Caco-2 (cell line): ENCODE measurements around the gene TSPAN18. TPM values are rescaled to one million over a fixed set of nuclear protein-coding genes. Genes with fewer than 3 reads are reported as not detected.

Experiments used
- BruUV-seq: library from RNA; stranded (reverse); fragments of 400-500 nt; replicated peaks from 2 replicates; lab custom pipeline; 2021; lab: Mats Ljungman, UMichigan
- CTCF ChIA-PET: fragments of 300-600 bp; sonication (Branson Sonifier 250); formaldehyde crosslinking; loops from one replicate; lab custom pipeline; 2022; ENCODE audit warnings: antibody characterized with exemption; lab: Charles Lee
- POLR2A ChIA-PET: fragments of 300-600 bp; sonication (Branson Sonifier 250); formaldehyde crosslinking; loops from one replicate; lab custom pipeline; 2022; ENCODE audit warnings: antibody characterized with exemption; lab: Charles Lee
- DNase-seq, 2 experiments: peaks; one replicate each; pipeline versions ENCODE4 v3.0.0 to v3.0.0-alpha.2; 2020 to 2022
- H3K27me3 ChIP-seq: replicated peaks from 2 replicates; pipeline ENCODE4 v1.6.0; 2011; ENCODE audit warnings: low read length; ENCODE audit not compliant: control insufficient read depth, insufficient read depth
- H3K36me3 ChIP-seq: 2 replicates; pipeline ENCODE4 v1.5.1; 2011; ENCODE audit warnings: low read length; ENCODE audit not compliant: control insufficient read depth, insufficient read depth
- H3K4me1 ChIP-seq: fragments of 250-450 bp; sonication (Bioruptor Pico); 2 replicates; pipeline ENCODE4 v1.5.1; 2020; ENCODE audit warnings: mild to moderate bottlenecking
- H3K4me3 ChIP-seq: 2 replicates; pipeline ENCODE4 v1.5.1; 2011; ENCODE audit warnings: low read depth, mild to moderate bottlenecking, control low read depth, low read length
- H3K9me3 ChIP-seq: fragments of 250-450 bp; sonication (Bioruptor Pico); 2 replicates; pipeline ENCODE4 v1.5.1; 2020; ENCODE audit warnings: mild to moderate bottlenecking, moderate library complexity
- H3K27ac Mint-ChIP-seq: one replicate; pipeline ENCODE4 v1.8.0; 2022; ENCODE audit warnings: mixed read lengths; ENCODE audit not compliant: unreplicated experiment
- H3K27me3 Mint-ChIP-seq: one replicate; pipeline ENCODE4 v1.8.0; 2022; ENCODE audit warnings: mixed read lengths; ENCODE audit not compliant: insufficient read depth, unreplicated experiment
- H3K36me3 Mint-ChIP-seq: one replicate; pipeline ENCODE4 v1.8.0; 2022; ENCODE audit warnings: mild to moderate bottlenecking, mixed read lengths; ENCODE audit not compliant: insufficient read depth, unreplicated experiment
- H3K4me1 Mint-ChIP-seq: one replicate; pipeline ENCODE4 v1.8.0; 2022; ENCODE audit warnings: low read depth, mixed read lengths; ENCODE audit not compliant: unreplicated experiment
- H3K4me3 Mint-ChIP-seq: one replicate; pipeline ENCODE4 v1.8.0; 2022; ENCODE audit warnings: mild to moderate bottlenecking, moderate library complexity, mixed read lengths; ENCODE audit not compliant: unreplicated experiment
- H3K9me3 Mint-ChIP-seq: one replicate; pipeline ENCODE4 v1.8.0; 2022; ENCODE audit warnings: mixed read lengths; ENCODE audit not compliant: unreplicated experiment
- intact Hi-C: fragments of 100-400 bp; cut with micrococcal nuclease; formaldehyde crosslinking; loops from one replicate; pipeline ENCODE4 v1.10.0; 2022; ENCODE audit not compliant: unreplicated experiment
- total RNA-seq: library from RNA; stranded (reverse); gene quantifications from 2 replicates; pipeline ENCODE4 v1.2.3, GENCODE V29; 2022
- TF ChIP-seq, protein P1 (sequence below), 2 experiments: fragments of 200-600 bp in 1 of 2; IDR thresholded peaks; 1 replicate in 1 of 2; 2 replicates in 1 of 2; pipeline versions ENCODE4 v1.5.1 to v1.8.0; 2011 to 2022; ENCODE audit warnings: antibody characterized with exemption in 1 of 2, control low read depth in 1 of 2, inconsistent platforms in 1 of 2, low read depth in 1 of 2, low read length in 1 of 2, mild to moderate bottlenecking in 1 of 2, moderate library complexity in 1 of 2; ENCODE audit not compliant: insufficient read depth in 1 of 2, severe bottlenecking in 1 of 2, unreplicated experiment in 1 of 2

TSPAN18 gene
- total RNA-seq, 1 experiment from 2014 or later: 7.4 TPM

DNA sequence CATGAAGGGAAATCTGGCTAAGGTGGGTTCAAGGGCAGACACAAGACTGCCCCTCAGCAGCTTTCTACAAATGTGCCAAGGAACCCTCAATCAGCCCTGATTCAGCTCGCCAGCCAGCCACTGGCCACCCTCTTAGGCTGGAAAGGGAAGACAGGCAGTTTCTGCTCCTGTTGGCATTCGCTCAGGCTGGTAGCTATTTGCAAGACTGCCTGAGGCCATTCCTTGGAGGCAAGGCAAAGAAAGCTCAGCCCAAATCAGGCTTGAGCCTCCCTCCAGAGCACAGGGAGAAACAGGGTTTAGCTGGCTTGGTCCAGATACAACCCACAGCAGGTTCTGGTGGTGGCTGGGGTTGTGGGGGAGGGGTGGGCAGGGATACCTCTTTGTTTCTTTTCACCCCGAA, 204.7 kb downstream of the TSPAN18 start:
- no peaks in the 10 kb centered on the region for H3K27me3 Mint-ChIP-seq
- DNase-seq: no peak
- no peaks in the 10 kb centered on the region for H3K9me3 Mint-ChIP-seq
- H3K4me3 ChIP-seq: no peak overlapping the region
- intact Hi-C loops: loop anchor here (10.0 kb wide), 2 partner anchors 363 to 403 kb away; no protein-coding TSS in a partner anchor
- TF ChIP-seq, protein P1, sequence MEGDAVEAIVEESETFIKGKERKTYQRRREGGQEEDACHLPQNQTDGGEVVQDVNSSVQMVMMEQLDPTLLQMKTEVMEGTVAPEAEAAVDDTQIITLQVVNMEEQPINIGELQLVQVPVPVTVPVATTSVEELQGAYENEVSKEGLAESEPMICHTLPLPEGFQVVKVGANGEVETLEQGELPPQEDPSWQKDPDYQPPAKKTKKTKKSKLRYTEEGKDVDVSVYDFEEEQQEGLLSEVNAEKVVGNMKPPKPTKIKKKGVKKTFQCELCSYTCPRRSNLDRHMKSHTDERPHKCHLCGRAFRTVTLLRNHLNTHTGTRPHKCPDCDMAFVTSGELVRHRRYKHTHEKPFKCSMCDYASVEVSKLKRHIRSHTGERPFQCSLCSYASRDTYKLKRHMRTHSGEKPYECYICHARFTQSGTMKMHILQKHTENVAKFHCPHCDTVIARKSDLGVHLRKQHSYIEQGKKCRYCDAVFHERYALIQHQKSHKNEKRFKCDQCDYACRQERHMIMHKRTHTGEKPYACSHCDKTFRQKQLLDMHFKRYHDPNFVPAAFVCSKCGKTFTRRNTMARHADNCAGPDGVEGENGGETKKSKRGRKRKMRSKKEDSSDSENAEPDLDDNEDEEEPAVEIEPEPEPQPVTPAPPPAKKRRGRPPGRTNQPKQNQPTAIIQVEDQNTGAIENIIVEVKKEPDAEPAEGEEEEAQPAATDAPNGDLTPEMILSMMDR (IDR thresholded peaks at IDR 0.05; ENCODE audit: insufficient read depth in 1 of 2, low read depth in 1 of 2, low read length in 1 of 2, severe bottlenecking in 1 of 2, unreplicated experiment in 1 of 2): no peak
- peaks cover 17% of the 10 kb centered on the region for H3K4me1 ChIP-seq
- H3K36me3 ChIP-seq: no peaks in the 10 kb centered on the region
- peaks cover 12% of the 10 kb centered on the region for H3K4me1 Mint-ChIP-seq
- no TSS peak for BruUV-seq
- ChIA-PET CTCF (interaction anchor here (0.6 to 1.2 kb wide), 4 partner anchors 10 to 341 kb away, joined by 3 to 5 read pairs (median 4); no protein-coding TSS in a partner anchor), POLR2A (interaction anchor here (0.6 kb wide), 1 partner anchor 27 kb away, joined by 3 read pairs; no protein-coding TSS in a partner anchor)
- H3K27ac Mint-ChIP-seq: no peak overlapping the region
- no peak overlapping the region for H3K4me3 Mint-ChIP-seq
- H3K9me3 ChIP-seq: no peaks in the 10 kb centered on the region
- H3K36me3 Mint-ChIP-seq: peaks cover 4% of the 10 kb centered on the region
- no peaks in the 10 kb centered on the region for H3K27me3 ChIP-seq

DNA sequence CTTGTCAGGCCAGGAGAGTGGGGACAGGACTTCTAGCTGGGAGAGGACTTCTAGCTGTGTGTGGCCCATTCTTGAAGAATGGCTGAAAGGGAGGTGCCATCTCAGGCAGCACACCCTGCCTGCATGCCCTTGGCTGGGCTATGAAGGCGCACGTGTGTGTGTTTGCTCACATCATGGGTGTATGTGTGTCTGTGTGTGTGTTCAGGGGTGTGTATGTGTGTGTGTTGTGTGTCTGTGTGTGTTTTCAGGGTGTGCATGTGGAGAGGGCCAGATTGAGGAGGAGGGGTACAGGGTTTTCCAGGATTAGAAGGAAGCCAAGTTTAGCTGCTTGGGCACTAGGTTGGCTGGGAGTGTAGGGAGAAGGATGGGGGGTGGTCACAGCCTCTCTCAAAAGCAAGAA, 207.3 kb downstream of the TSPAN18 start:
- H3K4me3 ChIP-seq: no peak overlapping the region
- POLR2A ChIA-PET: no interaction called here
- Mint-ChIP-seq H3K27ac (no peak overlapping the region), H3K27me3 (no peaks in the 10 kb centered on the region), H3K4me1 (peaks cover 12% of the 10 kb centered on the region), H3K36me3 (peaks cover 4% of the 10 kb centered on the region), H3K9me3 (no peaks in the 10 kb centered on the region), H3K4me3 (no peak overlapping the region)
- CTCF ChIA-PET: no interaction called here
- no peaks in the 10 kb centered on the region for H3K36me3 ChIP-seq
- H3K4me1 ChIP-seq: peaks cover 4% of the 10 kb centered on the region
- TF ChIP-seq, protein P1 (IDR thresholded peaks at IDR 0.05; ENCODE audit: insufficient read depth in 1 of 2, low read depth in 1 of 2, low read length in 1 of 2, severe bottlenecking in 1 of 2, unreplicated experiment in 1 of 2): no peak
- intact Hi-C loops: loop anchor here (10.0 kb wide), 2 partner anchors 361 to 401 kb away; no protein-coding TSS in a partner anchor
- DNase-seq: no peak
- no peaks in the 10 kb centered on the region for H3K27me3 ChIP-seq
- no TSS peak for BruUV-seq
- no peaks in the 10 kb centered on the region for H3K9me3 ChIP-seq

DNA sequence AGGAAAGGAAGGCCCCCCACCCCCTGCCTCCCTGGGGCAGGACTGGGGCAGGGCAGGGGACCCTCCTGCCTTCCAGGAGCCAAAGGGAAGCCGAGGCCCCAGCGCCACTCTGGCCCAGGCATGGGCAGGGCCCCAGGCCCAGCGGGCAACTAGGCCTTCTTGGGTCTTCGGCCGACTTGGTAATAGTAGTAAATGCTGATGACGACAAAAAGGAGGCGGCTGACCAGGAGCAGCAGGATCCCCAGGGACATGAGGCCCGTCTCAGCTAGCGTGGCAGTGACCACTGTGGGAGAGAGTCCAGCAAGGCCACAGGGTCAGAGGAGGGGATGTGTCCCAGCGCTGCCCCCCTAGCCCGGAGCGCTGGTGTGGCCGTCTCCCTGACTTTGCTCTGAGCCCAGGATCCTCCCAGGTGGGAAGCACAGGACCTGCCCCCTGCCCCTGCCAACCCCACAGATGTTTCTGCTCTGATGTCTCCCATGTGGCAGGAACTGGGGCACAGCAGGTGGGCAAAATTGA, 208.0 kb downstream of the TSPAN18 start:
- no TSS peak for BruUV-seq
- Mint-ChIP-seq H3K9me3 (no peaks in the 10 kb centered on the region), H3K4me3 (no peak overlapping the region), H3K4me1 (peaks cover 9% of the 10 kb centered on the region), H3K36me3 (peaks cover 4% of the 10 kb centered on the region), H3K27ac (no peak overlapping the region), H3K27me3 (no peaks in the 10 kb centered on the region)
- TF ChIP-seq, protein P1 (IDR thresholded peaks at IDR 0.05; ENCODE audit: insufficient read depth in 1 of 2, low read depth in 1 of 2, low read length in 1 of 2, severe bottlenecking in 1 of 2, unreplicated experiment in 1 of 2): no peak
- DNase-seq: no peak
- no peaks in the 10 kb centered on the region for H3K27me3 ChIP-seq
- intact Hi-C loops: loop anchor here (5.0 to 10.0 kb wide), 4 partner anchors 43 to 400 kb away; no protein-coding TSS in a partner anchor
- ChIA-PET CTCF (no interaction called here), POLR2A (no interaction called here)
- H3K4me1 ChIP-seq: no peaks in the 10 kb centered on the region
- H3K36me3 ChIP-seq: no peaks in the 10 kb centered on the region
- H3K4me3 ChIP-seq: no peak overlapping the region
- H3K9me3 ChIP-seq: no peaks in the 10 kb centered on the region
